A204.1 (cell line): ENCODE data around the gene OCIAD2.
"Not testable (repeated sequence)": the region's sequence is repeated elsewhere in the genome, so short reads cannot be mapped to it uniquely, and the experiment has no call there.

Experiments used
- FAIRE-seq: peaks from 2 replicates; lab custom pipeline; 2012; peaks lifted over from hg19 to GRCh38; lab: Jason Lieb, UNC

OCIAD2 gene, protein sequence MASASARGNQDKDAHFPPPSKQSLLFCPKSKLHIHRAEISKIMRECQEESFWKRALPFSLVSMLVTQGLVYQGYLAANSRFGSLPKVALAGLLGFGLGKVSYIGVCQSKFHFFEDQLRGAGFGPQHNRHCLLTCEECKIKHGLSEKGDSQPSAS

DNA sequence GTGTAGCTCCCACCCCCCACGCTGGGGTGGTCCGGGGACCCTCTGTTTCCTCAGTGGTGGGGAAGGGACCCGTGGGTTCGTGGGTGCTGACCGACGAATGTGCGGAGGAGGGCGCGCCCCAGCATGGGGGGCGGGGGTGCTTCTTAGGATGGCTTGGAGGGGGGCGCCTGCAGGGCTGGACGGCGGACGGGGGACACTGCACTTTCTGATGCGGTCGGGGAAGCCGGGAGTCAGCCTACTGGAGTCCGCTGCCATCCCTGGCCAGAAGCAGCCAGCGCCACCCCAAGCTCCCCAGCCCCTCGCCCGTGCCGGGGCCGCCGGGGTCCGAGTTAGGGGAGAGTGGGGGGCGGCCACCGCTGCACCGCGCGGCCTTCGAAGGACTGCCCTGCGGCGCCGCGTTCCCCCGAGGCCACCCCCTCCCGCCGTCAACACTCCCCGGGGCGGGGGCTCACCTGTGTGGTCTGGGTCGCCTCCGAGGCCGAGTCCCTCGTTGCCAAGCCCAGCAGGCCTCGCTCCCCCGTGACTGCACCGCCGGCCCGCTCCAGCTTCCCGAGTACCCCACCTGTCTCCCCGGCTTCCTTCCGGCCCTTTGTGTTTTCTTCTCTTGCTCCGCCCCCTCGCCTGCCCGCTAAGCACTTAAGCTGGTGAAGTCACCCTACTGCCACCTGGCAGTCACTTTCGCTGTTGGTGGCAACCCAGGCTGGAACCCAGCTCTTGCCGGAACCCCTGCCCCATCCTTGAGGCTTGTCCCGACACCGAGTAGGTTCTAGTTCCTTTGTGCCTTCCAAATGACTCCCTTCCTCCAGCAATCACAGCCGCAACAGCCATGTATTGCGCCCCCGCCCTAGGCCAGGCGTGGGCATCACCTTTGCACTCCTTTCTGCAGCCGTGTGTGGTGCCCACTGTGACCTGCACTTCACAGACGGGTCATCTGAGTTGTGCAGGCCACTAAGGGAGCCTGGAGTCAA is at the start of gene OCIAD2:
TSS of gene OCIAD2 (minus strand) at position 569 of the 968 bp plus-strand sequence. CDS start 2,225 bp downstream, outside the sequence.
- no peak for FAIRE-seq

DNA sequence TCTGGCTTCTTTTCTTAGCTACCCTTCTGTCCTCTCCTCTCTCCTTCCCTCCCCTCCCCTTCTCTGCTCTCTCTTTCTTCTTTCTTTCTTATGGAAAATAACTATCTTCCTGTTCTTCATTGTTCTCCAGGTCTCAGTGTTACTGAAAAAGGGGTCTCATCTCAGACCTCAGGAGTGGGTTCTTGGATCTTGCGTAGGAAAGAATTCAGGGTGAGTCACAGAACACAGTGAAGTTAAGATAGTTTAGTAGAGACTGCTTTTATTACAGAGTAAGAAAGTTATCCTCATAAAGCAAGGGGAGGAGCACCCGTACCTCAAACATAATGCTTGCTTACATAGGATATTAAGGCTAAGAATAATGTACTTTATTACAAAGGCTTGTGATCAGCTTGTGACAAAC is 47.7 kb upstream of the OCIAD2 start:
- FAIRE-seq, result no peak

DNA sequence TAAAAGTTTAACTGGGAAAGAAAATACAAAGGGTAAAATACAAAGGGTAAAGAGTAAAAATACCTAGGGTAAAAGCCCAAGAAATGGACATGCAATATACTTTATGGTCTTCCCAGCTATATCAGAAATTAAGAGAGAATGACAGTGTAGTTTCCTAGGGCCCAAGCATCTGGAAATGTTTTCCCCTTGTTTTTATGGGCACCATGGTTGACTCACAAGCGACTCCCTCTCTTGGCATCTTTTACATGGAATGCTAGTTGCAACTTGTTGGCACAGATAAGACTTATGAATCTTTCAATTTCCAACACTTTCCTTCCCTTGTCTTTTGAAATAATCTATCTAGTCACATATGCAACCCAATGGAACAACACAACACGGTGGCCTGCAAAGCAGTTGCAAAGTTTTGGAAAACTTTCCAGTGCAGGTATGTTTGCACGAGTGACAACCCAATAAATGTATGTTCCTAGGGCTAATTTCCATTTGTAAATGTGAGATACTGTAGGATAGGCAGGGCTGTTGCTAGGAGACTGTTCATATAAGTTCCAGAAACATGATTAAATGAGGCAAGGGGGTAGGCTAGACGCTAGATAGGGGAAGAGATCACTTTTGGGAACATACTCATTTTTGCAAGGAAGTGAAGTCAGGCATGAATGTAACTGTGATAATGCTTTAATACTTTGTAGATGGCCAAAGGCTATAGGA is 43.1 kb upstream of the OCIAD2 start:
- FAIRE-seq, result no peak

DNA sequence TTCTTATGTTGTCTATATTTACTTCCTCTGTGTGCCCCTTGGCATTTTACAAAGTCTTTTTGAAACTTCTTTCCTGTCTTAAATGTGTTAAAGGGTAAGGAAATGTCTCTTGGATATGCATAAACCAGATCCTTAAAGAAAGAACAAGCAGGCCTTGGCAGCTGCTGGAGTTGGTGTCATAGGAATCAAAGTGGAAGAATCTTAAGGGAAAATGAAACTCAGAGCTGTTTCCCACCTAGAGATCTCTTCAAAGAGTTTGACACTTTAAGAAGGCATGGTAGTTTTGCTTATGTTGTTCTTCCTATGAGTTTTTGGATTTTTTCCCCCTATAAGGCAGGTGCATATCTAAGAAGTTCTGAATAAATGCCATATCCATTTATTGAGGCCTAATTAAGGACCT is 42.5 kb upstream of the OCIAD2 start:
- no peak for FAIRE-seq

DNA sequence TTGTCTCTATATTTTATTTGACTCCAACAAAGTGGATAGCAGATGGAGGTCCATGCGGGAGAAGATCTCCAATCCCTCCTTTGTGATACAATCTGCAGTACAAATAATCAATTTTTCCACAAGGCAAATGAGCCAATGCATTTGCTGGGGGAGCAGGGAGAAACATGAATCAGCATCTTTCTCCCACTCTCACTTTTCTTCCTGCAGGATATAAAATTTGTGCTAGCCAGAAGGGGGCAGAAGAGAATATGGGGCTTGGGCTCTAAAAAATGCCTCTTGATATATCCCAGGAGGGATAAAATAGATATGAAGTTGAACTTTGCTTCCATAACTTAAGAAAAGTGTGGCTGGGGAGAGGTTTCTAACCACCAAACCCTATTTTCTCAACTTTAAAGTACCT is 41.2 kb upstream of the OCIAD2 start:
- FAIRE-seq, result no peak

DNA sequence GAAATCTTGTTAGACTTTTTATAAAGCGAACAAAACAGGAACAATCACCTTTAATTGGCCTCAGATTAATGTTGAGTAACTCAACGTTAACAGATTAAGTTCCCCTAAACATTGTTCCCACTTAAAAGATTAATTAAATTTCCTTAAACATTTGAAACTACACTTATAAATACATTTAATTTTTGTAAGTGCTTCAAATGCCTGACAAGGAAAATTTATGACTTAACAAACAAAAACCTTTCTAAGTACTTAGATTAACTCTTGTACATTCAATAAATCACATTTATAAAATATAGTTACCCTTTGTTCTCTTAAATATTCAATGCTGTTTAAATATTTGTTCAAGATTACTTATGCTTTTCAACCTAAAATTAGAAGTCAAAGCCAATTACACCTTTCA is 39.4 kb upstream of the OCIAD2 start:
- FAIRE-seq, result peak; percentile 41

DNA sequence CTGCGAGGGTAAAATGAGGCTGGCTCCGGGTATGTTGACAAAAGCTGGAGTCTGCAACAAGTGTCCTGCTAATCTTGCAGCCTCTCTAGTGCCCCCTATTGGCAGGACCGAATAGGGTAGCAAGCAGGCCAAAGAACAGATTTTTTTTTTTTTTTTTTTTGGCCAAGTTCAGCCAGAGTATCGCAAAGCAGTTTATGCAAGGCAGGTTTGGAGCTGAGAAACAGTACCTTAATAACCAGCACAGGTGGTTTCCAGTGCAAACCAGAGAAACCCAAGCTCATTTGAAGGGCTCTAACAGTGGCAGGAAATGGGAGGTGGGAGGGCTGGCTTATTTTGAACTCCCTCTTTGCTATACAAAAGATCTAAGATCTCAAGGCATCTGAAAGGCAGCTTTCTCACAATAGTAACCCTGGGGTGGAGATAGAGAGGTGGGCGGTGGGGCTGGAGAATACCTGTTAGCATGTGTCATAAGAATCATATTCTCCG is 38.2 kb upstream of the OCIAD2 start:
- FAIRE-seq, result no peak

DNA sequence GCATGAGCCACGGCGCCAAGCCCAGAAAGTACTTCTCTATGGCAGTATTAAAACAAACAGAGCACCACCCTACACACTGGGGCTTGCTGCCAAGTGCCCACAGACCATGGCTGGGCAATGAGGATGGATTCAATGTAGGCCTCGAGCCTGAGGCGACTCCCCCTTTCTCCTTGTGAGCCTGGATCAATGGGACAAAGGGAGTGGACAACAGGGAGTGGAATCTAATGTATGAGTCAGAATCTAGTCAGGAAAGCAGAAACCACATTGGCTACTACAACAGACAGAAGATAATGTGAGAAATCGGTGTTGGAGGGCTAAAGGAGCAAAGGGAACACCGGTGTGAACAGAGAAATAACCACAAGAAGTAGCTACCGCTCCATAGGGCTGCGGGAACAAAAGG is 37.7 kb upstream of the OCIAD2 start:
- FAIRE-seq, result no peak

DNA sequence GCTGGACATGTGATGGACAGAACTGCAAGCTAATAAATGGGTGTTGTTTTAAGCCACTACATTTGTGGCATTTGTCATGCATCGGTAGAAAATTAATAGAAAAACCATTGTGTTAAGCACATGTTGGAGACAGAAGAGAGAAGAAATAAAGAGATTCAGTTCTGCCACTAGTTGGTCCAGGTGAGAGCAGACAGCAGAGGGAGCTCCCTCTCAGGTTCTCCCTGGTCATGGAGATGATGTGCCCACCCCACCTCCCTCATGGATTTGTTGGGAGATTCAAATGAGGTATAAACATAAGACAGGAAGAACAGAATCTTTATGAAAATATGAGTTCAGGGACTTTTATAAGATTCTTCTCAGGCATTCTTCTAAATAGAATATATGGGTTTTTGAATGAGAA is 36.8 kb upstream of the OCIAD2 start:
- FAIRE-seq, result no peak

DNA sequence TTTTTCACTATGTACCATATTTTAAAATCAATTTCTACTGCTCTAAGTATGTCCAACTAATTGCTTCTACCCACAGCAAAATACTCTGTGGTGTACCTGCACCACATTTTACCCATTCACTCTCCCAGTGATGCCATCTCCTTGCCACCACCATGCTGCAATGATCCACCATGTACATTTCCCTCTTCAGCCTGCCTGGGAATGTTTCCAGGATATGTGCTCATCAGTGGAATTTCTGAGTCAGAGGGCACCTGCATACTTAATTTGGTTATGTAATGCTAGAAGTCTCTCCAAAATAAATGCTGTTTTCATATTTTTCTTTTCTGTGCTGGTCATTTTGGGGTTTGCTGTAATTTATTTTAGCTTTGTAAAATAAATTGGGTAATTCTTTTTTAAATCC is 33.2 kb upstream of the OCIAD2 start:
- FAIRE-seq, result no peak

DNA sequence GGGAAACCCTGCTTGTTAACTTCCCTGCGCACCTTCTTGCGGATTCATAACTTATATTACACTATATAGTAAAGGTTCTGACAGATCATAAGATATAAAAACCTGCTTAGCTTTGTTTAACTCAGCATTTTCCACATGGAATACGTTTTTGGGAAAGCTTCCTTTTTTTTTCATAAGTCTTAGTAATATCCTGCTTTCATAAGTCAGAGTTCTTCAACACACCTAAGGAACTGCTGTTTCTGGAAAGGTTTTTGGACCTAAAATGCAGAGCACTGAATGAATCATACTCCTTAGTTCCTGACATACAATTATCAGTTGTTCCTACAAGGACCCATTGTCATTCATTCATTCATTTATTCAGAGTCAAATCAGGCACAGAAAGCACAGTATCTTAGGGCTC is 32.3 kb upstream of the OCIAD2 start:
- no peak for FAIRE-seq

DNA sequence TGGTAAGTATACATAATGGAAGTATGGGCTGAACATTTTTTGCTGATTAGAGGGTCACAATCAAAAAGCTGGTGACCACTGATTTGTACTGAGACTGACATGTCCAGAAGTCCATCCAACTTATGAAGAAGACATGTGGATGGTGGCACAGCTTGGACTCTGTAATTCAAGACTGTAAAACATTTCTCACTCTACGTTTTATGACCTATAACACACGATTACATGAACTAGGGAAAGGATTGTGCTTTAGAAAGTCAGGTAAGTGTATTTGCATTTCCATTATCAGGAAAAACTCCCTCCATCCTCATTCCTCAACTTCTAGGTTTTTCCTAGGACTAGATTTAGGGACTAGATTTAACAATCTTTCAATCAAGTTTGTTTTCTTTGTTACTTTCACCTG is 30.5 kb upstream of the OCIAD2 start:
- FAIRE-seq, result no peak

DNA sequence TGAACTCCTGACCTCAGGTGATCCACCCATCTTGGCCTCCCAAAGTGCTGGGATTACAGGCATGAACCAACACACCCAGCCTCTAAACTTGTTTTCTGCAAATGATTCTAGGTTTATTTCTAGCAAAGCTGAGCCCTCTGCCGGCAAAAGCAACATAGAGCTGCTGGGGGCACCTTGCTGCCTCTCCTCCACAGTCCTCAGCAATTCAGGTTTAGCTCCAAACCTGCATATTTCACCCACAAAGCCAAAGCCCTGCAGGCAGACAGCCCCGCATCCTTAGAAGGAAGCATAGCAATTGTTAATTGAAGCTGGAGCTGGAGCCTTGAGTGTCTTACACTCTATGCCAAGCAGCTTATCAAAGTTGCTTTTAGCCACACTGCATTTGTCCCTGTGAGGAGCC is 24.9 kb upstream of the OCIAD2 start:
- FAIRE-seq, result no peak

DNA sequence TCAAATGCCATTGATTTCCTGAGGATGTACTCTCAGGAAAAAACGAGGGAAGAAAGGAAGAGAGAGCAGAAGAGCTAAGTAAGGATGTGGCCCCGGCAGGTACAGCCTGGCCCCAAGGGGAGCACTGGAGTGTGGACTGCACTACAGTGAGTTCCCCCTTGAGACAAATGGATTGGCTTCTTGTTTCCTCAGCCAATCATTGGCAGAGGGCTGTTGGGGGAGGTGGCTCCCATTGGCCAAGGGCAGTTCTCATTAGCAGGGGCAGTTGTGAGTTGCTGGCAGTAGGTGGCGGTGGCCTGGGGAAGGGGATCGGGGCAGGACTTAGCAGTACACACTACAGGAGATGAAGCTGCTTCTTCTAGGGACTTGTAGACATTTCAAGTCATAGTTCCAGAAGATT is 24.1 kb upstream of the OCIAD2 start:
- FAIRE-seq, result no peak

DNA sequence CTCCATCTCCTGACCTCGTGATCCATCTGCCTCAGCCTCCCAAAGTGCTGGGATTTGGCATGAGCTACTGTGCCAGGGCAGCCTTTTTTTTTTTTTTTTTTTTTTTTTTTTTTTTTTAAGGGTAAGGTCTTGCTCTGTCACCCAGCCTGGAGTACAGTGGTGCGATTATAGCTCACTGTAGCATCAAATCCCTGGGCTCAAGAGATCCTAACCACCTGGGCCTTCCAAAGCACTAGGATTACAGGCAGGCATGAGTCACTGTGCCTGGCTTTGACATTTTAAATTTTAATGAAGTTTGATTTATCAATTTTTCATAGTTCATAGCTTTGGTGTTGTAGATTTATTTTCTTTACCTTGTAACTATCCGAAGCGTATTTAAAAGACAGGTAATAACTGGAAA is 17.8 kb upstream of the OCIAD2 start:
- FAIRE-seq, result no peak

DNA sequence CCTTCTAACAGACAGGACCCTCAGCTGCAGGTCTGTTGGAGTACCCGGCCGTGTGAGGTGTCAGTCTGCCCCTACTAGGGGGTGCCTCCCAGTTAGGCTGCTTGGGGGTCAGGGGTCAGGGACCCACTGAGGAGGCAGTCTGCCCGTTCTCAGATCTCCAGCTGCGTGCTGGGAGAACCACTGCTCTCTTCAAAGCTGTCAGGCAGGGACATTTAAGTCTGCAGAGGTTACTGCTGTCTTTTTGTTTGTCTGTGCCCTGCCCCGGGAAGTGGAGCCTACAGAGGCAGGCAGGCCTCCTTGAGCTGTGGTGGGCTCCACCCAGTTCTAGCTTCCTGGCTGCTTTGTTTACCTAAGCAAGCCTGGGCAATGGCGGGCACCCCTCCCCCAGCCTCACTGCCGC is 16.5 kb upstream of the OCIAD2 start:
- FAIRE-seq, result not testable (repeated sequence)

DNA sequence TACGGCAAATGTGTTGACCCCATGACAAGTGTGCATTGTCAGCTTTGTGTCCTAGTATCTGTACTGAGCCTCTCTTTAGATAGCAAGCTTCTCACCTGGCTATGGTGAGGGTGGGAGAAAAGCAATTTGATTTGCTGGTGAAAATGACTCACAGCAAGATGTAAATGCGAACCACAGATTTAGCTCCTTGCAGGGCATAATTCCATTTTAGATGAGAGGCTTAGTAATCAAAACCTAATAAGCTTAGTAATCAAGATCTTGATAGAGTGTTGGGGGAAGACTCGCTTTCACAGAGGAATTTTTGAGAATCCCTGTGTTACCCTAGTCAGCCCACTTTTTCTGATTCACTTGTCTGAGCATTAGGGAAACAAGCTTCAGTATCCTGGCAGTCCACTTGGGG is 7.7 kb upstream of the OCIAD2 start:
- no peak for FAIRE-seq

DNA sequence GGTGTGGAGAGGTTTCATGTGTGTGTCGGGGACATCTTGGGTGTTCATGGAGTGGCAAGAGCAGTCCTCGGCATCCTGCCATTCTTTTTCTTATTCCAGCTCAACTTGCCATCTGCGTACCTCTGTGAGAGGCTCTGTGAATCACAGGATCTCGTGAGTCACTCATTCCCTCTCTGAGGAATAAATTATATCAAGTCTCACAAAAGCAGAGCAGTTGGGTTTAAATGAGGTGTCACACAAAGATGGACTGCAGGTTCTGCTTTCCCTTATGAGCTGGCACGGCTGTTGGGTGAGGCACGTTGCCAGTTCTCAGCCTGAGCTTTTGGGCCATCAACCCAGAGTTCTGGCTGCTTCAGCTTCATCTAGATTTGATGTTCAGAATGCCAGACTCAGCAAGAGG is 6.8 kb upstream of the OCIAD2 start:
- FAIRE-seq, result no peak

DNA sequence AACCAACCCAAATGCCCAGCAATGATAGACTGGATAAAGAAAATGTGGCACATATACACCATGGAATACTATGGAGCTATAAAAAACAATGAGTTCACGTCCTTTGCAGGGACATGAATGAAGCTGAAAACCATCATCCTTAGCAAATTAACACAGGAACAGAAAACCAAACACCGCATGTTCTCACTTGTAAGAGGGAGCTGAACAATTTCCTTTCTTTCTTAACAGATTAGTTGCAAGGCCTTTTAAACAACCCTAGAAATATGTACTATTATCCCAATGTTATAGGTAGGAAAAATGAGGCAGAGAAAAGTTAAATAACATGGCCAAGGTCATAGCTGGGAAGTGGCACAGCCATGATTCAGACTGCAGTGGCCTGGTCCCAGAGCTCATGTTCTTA is 5.8 kb upstream of the OCIAD2 start:
- FAIRE-seq, result no peak

DNA sequence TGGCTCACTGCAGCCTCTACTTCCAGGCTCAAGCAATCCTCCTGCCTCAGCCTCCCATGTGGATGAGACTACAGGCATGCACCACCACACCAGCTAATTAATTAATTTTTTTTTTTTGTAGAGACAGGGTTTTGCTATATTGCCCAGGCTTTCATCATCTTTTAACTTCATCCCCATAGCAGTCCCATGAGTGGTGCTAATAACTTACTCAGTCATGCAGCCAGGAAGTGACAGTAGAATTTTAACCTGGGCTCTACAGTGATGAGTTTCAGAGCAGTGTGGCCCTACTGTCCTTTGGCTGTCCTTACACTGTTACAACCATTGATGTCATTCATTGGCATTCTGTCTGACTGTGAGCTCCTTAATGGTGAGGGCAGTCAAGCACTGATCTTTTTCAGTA is 3.9 kb upstream of the OCIAD2 start:
- FAIRE-seq, result no peak

DNA sequence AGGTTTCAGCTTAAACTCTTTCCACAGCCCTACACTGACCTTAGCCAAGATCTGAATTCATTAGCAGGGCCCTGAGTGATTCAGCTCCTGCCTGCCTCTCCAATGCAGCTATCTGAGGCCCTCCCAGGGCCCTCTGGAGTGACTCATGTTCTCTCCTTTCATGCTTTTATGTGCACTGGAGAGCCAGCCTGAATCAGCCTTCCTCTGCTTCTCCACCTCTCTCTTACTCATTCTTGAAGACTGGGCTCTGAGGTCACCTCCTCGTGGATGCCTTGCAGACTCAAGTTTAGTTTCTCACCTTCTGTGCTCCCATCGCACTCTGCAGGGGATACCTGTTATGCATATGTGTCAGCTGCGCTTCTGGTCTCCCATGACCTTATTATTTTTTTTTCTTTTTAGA is 3.1 kb upstream of the OCIAD2 start:
- no peak for FAIRE-seq

DNA sequence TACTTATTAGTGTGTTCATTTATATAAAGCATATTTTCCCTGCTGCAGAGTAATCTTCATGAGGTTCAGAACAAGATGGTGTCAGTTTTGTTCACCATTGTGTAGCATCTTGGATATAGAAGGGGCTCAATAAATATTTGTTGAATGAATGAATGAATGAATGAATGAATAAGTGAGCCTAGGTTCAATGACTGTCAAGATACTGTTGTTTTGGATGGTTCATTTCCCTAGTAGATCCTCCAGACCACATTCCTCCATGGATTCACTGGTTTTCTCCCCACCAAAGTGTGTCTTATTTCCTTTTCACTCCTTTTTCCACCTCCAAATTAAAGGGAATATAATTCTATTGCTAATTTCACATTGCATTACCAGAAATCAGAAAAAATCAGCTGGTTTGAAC is 2.1 kb upstream of the OCIAD2 start:
- no peak for FAIRE-seq
